ENCODE data around the gene MCF2L2. TPM values are rescaled to one million over a fixed set of nuclear protein-coding genes. Genes with fewer than 3 reads are reported as not detected.

The MCF2L2 gene
- total RNA-seq, 2 experiments from 2014 or later: 1.9 to 2.2 TPM

DNA sequence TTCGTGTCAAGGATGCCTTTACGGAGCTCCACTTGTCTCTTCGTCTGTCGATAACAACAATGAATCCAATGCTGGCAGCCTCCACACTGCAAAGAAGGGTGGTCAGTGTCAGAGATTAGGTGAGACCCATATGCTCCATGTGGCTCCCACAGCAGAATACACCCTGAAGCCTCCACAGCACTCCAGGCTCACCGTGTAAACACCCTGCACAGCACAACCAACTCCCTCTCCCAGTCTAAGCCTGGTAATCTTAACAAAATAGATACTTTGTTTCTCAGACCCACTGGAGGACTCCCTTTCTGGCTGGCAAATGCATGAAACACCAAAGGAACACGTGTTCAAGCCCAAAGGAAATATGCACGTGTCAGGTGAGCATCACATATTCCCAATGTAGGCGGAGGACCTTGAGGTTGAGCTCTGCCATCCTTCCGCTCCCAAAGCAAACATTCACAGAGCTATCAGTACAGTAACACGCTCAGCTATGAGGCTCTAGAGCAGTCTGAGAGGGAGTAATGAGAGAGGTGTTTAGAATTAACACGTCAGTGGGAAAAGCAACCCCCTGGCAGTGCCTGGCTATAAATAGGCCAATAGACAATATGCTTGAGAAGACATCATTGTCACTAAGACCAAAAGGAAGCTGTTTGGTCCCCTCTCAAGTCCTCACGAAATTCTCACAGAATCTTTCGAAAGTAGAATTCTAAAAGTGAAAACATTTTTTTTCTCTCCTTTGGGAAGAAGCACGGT is 86.7 kb downstream of the MCF2L2 start:
- Mint-ChIP-seq H3K4me1 (peaks cover 6% of the 10 kb centered on the region), H3K4me3 (no peak overlapping the region), H3K27me3 (no peaks in the 10 kb centered on the region), H3K9me3 (peaks cover 17% of the 10 kb centered on the region), H3K27ac (no peak overlapping the region), H3K36me3 (peaks cover 12% of the 10 kb centered on the region)
- DNase-seq: no peak

DNA sequence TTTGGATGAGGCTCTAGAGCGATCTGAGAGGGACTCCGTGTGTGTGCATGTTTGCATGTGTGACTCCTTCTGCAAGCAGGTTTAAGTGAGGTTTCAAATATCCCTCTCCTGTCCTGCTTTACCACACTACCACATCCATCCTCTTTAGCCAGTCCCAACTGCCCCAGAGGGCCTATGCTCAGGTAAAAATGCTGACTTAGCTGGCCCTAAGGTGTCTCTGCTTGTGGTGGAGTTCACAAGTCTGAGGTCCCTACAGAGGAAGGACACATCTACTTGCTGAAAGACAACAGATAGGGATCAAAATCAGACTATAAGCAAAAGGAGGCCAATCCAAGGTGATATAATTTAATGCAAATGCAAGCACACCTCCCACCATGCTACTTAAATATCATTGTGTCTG is 88.2 kb downstream of the MCF2L2 start:
- peaks cover 6% of the 10 kb centered on the region for H3K4me1 Mint-ChIP-seq

DNA sequence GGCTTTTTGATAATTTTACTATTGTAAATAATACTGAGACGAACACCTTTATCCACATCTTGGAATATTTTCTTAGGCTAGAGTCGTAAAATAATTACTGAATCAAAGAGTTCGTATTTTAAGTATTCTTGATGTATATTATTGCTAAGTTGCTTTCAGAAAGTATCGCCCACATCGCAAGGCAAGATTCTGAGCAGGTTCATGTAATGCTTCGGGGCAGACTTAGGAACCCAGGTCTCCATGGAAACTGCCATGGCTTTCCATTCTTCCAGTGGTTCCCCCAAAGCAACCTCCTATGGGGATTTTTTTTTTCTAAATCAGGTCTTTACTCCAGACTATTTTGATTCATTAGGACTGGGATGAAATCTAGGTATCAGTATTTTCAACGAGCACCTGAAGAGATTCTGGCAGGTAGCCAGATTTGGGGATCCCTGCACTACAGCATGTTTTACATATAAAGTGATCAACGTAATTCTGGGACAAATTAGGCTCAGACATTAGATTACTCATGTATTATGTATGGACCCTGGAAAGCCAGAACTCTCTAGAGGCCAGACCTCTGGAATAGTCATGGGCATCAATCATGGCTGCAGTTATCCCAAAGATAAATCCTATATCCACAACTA is 88.8 kb downstream of the MCF2L2 start:
- Mint-ChIP-seq H3K36me3 (peaks cover 2% of the 10 kb centered on the region), H3K27ac (no peak overlapping the region), H3K27me3 (no peaks in the 10 kb centered on the region), H3K9me3 (no peaks in the 10 kb centered on the region), H3K4me1 (peaks cover 6% of the 10 kb centered on the region), H3K4me3 (no peak overlapping the region)
- no peak for DNase-seq

More for the DNA sequence above, 88.2 kb downstream of the MCF2L2 start:
- H3K36me3 Mint-ChIP-seq: peaks cover 5% of the 10 kb centered on the region
- H3K9me3 Mint-ChIP-seq: peaks cover 4% of the 10 kb centered on the region
- no peak overlapping the region for H3K27ac Mint-ChIP-seq
- H3K27me3 Mint-ChIP-seq: no peaks in the 10 kb centered on the region
- DNase-seq: no peak
- H3K4me3 Mint-ChIP-seq: no peak overlapping the region

GRCh38 chr3:183338520-183338919 is 89.9 kb downstream of the MCF2L2 start:
- no peak overlapping the region for H3K4me3 Mint-ChIP-seq
- H3K27ac Mint-ChIP-seq: no peak overlapping the region
- no peak for DNase-seq

GRCh38 chr3:183332487-183332886 is 95.9 kb downstream of the MCF2L2 start:
- Mint-ChIP-seq H3K9me3 (no peaks in the 10 kb centered on the region), H3K4me1 (peaks cover 26% of the 10 kb centered on the region), H3K4me3 (no peak overlapping the region), H3K36me3 (peaks cover 2% of the 10 kb centered on the region), H3K27me3 (no peaks in the 10 kb centered on the region), H3K27ac (no peak overlapping the region)
- no peak for DNase-seq

More at GRCh38 chr3:183338520-183338919, 89.9 kb downstream of the MCF2L2 start:
- no peaks in the 10 kb centered on the region for H3K9me3 Mint-ChIP-seq
- H3K36me3 Mint-ChIP-seq: peaks cover 4% of the 10 kb centered on the region
- H3K27me3 Mint-ChIP-seq: no peaks in the 10 kb centered on the region
- H3K4me1 Mint-ChIP-seq: peaks cover 6% of the 10 kb centered on the region

GRCh38 chr3:183331498-183331897 is 96.9 kb downstream of the MCF2L2 start:
- DNase-seq: no peak
- H3K4me3 Mint-ChIP-seq: no peak overlapping the region
- peaks cover 2% of the 10 kb centered on the region for H3K36me3 Mint-ChIP-seq
- peaks cover 30% of the 10 kb centered on the region for H3K4me1 Mint-ChIP-seq
- H3K27me3 Mint-ChIP-seq: no peaks in the 10 kb centered on the region
- no peaks in the 10 kb centered on the region for H3K9me3 Mint-ChIP-seq
- H3K27ac Mint-ChIP-seq: no peak overlapping the region

- no peak for DNase-seq
- Mint-ChIP-seq H3K4me3 (no peak overlapping the region), H3K4me1 (peaks cover 33% of the 10 kb centered on the region), H3K27me3 (no peaks in the 10 kb centered on the region), H3K27ac (no peak overlapping the region), H3K36me3 (peaks cover 2% of the 10 kb centered on the region), H3K9me3 (no peaks in the 10 kb centered on the region)
Measured at GRCh38 chr3:183330881-183331280, 97.5 kb downstream of the MCF2L2 start.

- H3K27me3 Mint-ChIP-seq: no peaks in the 10 kb centered on the region
- no peaks in the 10 kb centered on the region for H3K9me3 Mint-ChIP-seq
- no peak overlapping the region for H3K27ac Mint-ChIP-seq
- peaks cover 35% of the 10 kb centered on the region for H3K4me1 Mint-ChIP-seq
- no peak overlapping the region for H3K4me3 Mint-ChIP-seq
- H3K36me3 Mint-ChIP-seq: peaks cover 2% of the 10 kb centered on the region
- DNase-seq: no peak
Measured at GRCh38 chr3:183329543-183329942, 98.9 kb downstream of the MCF2L2 start.

GRCh38 chr3:183328823-183329222 is 99.6 kb downstream of the MCF2L2 start:
- Mint-ChIP-seq H3K36me3 (no peaks in the 10 kb centered on the region), H3K27me3 (no peaks in the 10 kb centered on the region), H3K27ac (no peak overlapping the region)

GRCh38 chr3:183328164-183328563 is 100.3 kb downstream of the MCF2L2 start:
- Mint-ChIP-seq H3K36me3 (no peaks in the 10 kb centered on the region), H3K4me3 (no peak overlapping the region), H3K27ac (no peak overlapping the region), H3K27me3 (no peaks in the 10 kb centered on the region), H3K4me1 (peaks cover 35% of the 10 kb centered on the region), H3K9me3 (no peaks in the 10 kb centered on the region)
- no peak for DNase-seq

More at GRCh38 chr3:183328823-183329222, 99.6 kb downstream of the MCF2L2 start:
- no peak for DNase-seq
- Mint-ChIP-seq H3K9me3 (no peaks in the 10 kb centered on the region), H3K4me1 (peaks cover 35% of the 10 kb centered on the region), H3K4me3 (no peak overlapping the region)

- DNase-seq: no peak
- Mint-ChIP-seq H3K4me3 (no peak overlapping the region), H3K27me3 (no peaks in the 10 kb centered on the region), H3K36me3 (no peaks in the 10 kb centered on the region), H3K4me1 (peaks cover 35% of the 10 kb centered on the region), H3K9me3 (no peaks in the 10 kb centered on the region), H3K27ac (no peak overlapping the region)
Measured at GRCh38 chr3:183327343-183327742, 101.1 kb downstream of the MCF2L2 start.

DNA sequence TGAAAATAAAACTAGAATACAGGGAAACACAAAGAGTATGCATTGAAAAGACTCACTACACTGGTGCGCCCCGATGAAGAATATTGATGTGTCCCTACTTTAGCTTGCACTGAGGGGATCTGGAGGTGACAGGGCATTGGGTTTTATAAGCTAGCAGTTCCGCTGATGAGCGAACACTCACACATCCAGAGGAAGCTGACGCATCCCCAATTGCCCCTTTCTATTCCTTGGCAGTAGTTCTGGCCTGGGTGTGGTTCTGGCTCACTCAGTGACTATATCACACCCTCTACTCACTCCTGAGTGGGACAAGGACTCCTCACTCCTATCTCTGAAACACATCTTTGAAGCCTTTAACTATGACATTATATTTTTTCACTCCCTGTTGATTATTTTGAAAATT is 104.3 kb downstream of the MCF2L2 start:
- no peaks in the 10 kb centered on the region for H3K36me3 Mint-ChIP-seq
- H3K4me3 Mint-ChIP-seq: no peak overlapping the region

GRCh38 chr3:183319371-183319770 is 109.0 kb downstream of the MCF2L2 start:
- Mint-ChIP-seq H3K36me3 (no peaks in the 10 kb centered on the region), H3K27me3 (no peaks in the 10 kb centered on the region), H3K9me3 (no peaks in the 10 kb centered on the region), H3K4me1 (peaks cover 14% of the 10 kb centered on the region), H3K27ac (no peak overlapping the region), H3K4me3 (no peak overlapping the region)
- no peak for DNase-seq

More for the DNA sequence above, 104.3 kb downstream of the MCF2L2 start:
- DNase-seq: no peak
- Mint-ChIP-seq H3K9me3 (no peaks in the 10 kb centered on the region), H3K27me3 (no peaks in the 10 kb centered on the region), H3K27ac (no peak overlapping the region), H3K4me1 (peaks cover 25% of the 10 kb centered on the region)

- Mint-ChIP-seq H3K4me3 (no peak overlapping the region), H3K27ac (no peak overlapping the region), H3K27me3 (no peaks in the 10 kb centered on the region), H3K9me3 (no peaks in the 10 kb centered on the region), H3K36me3 (no peaks in the 10 kb centered on the region), H3K4me1 (peaks cover 14% of the 10 kb centered on the region)
- DNase-seq: no peak
Measured at GRCh38 chr3:183318877-183319276, 109.5 kb downstream of the MCF2L2 start.

DNA sequence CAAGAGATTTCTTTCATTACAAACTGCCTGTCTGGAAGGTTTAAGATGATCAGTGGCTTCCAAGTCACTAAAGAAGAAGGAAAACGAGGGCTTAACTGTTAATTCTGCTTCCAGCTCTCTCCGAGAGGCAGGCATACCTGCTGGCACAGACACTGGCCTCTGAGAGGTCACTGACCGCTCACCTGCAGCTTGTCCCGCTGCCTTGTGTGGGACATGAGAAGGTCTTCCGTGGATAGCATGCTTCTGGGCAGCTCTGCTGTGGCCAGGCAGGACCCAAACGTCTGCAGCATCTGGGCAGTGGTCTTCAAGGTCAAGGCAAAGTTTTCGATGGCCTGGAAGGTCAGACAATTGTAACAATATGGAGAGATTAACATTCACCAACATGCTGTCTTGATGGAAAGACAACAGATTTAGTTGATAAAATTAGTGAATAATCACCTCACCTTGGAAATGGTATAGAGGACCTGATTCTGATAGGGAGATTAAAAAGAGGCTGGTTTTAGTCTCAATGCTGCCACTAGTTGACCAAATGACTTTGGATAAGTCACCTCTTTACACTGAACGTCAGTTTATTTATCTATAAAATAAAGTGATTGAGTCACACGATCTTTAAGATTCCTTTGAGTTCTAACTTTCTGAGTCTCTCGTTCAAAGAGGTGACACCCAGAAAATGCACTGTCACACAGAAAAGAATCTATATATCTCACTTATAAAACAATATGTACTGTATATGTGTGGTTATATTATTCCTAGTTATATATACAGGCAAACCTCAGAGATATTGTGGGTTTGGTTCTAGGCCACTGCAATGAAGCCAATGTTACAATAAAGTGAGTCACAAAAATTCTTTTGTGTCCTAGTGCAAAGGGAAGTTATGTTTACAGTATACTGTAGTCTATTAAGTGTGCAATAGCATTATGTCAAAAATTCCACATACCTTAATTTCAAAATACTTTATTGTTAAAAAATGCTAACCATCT is 110.2 kb downstream of the MCF2L2 start:
- Mint-ChIP-seq H3K9me3 (no peaks in the 10 kb centered on the region), H3K27me3 (no peaks in the 10 kb centered on the region), H3K4me3 (no peak overlapping the region), H3K27ac (peak overlapping the region; percentile 40), H3K36me3 (no peaks in the 10 kb centered on the region), H3K4me1 (peaks cover 14% of the 10 kb centered on the region)
- no peak for DNase-seq

Data from activated naive CD8-positive, alpha-beta T cell treated with anti-CD3 and anti-CD28 coated beads for 36 hours (primary cell).